Mesendoderm (in vitro differentiated cells): Measurements from ENCODE around the gene TPRG1L.

Source experiments
- DNase-seq: peaks from one replicate; pipeline ENCODE4 v3.0.0; 2013
- H2AK5ac ChIP-seq: 2 replicates; pipeline ENCODE4 v1.6.1; 2013; ENCODE audit warnings: low read length, inconsistent platforms
- H2BK120ac ChIP-seq: 2 replicates; pipeline ENCODE4 v1.6.1; 2013; ENCODE audit warnings: low read depth, mild to moderate bottlenecking, low read length, moderate library complexity, mixed read lengths
- H2BK15ac ChIP-seq: replicated peaks from 2 replicates; pipeline ENCODE4 v1.6.1; 2013; ENCODE audit warnings: low read depth, mild to moderate bottlenecking, moderate library complexity
- H2BK5ac ChIP-seq: 2 replicates; pipeline ENCODE4 v1.6.1; 2013; ENCODE audit warnings: low read length, inconsistent platforms
- H3K18ac ChIP-seq: 2 replicates; pipeline ENCODE4 v1.6.1; 2013; ENCODE audit warnings: mild to moderate bottlenecking, low read length, mixed read lengths
- H3K23ac ChIP-seq: one replicate; pipeline ENCODE4 v1.6.1; 2013; ENCODE audit warnings: low read length
- H3K27ac ChIP-seq: 2 replicates; pipeline ENCODE4 v1.5.1; 2013; ENCODE audit warnings: low read depth, mild to moderate bottlenecking, inconsistent platforms, low read length, moderate library complexity
- H3K27me3 ChIP-seq: 2 replicates; pipeline ENCODE4 v1.6.1; 2013; ENCODE audit warnings: low read length, control low read depth, mild to moderate bottlenecking, inconsistent platforms; ENCODE audit not compliant: insufficient read depth, poor library complexity
- H3K36me3 ChIP-seq: 2 replicates; pipeline ENCODE4 v1.6.1; 2013; ENCODE audit warnings: low read length, inconsistent platforms; ENCODE audit not compliant: control insufficient read depth, insufficient read depth
- H3K4ac ChIP-seq: one replicate; pipeline ENCODE4 v1.6.1; 2013; ENCODE audit warnings: low read depth, mild to moderate bottlenecking, low read length, moderate library complexity
- H3K4me1 ChIP-seq: 2 replicates; pipeline ENCODE4 v1.6.1; 2013; ENCODE audit warnings: low read depth, low read length, inconsistent platforms; ENCODE audit not compliant: control insufficient read depth
- H3K4me2 ChIP-seq: 2 replicates; pipeline ENCODE4 v1.6.1; 2013; ENCODE audit warnings: low read length
- H3K4me3 ChIP-seq: 2 replicates; pipeline ENCODE4 v1.5.1; 2013; ENCODE audit warnings: mild to moderate bottlenecking, low read length
- H3K56ac ChIP-seq: one replicate; pipeline ENCODE4 v1.6.1; 2013; ENCODE audit warnings: low read length
- H3K79me1 ChIP-seq: 2 replicates; pipeline ENCODE4 v1.6.1; 2013; ENCODE audit warnings: low read length, inconsistent platforms
- H3K79me2 ChIP-seq: 2 replicates; pipeline ENCODE4 v1.6.1; 2013; ENCODE audit warnings: mild to moderate bottlenecking, low read length; ENCODE audit not compliant: control insufficient read depth, insufficient read depth
- H3K9ac ChIP-seq: 2 replicates; pipeline ENCODE4 v1.6.1; 2013; ENCODE audit warnings: low read length, inconsistent platforms
- H4K5ac ChIP-seq: one replicate; pipeline ENCODE4 v1.6.1; 2013; ENCODE audit warnings: low read length
- H4K8ac ChIP-seq: one replicate; pipeline ENCODE4 v1.6.1; 2013; ENCODE audit warnings: low read depth, mild to moderate bottlenecking, control low read depth, low read length, moderate library complexity
- WGBS: extraction: QIAGEN DNeasy Blood & Tissue Kit; methylation state at CpG from one replicate; pipeline ENCODE4 v1.1.7; 2013; ENCODE audit warnings: low lambda C conversion rate, missing lambda C conversion rate; ENCODE audit not compliant: insufficient coverage; ENCODE audit errors: extremely low coverage; 5-methylcytosine and 5-hydroxymethylcytosine counted together

The TPRG1L gene

DNA sequence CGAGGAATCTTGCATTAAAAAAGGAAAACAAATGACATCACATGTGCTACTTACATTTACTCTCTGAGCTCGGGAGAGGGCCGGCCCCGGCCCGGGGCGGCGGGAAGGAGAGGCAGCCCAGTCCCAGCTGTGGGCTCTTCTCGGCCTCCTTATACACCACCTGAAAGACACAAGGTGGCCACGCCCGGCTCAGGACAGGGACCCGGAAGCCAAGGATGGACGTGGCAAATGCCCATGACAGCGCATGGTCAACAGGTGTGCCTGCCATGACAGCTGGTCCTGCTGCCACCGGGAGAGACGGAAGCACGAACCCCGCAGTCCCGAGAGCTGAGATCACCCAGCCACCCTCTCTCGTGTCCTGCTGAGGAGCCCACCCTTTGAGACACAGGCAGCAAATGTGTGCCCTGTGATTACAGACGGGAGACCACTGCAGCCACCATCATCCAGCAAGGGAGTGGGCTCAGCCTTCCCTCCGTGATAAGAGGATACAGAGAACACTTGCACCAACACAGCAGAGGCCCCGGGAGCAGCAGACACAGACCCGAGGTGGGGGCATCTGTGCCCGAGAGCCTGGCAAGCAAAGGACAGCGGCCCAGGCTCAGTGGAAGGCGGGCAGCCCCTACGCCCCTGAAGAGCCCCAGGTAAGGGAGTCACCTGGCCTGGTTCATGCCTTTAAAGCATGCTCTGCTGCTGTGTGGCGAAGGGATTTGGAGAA is 8.7 kb downstream of the TPRG1L start:
- no CpG with 5 or more reads among the region's 28 CpGs for WGBS
- H3K36me3 ChIP-seq: no peaks in the 10 kb centered on the region
- no peak for DNase-seq

DNA sequence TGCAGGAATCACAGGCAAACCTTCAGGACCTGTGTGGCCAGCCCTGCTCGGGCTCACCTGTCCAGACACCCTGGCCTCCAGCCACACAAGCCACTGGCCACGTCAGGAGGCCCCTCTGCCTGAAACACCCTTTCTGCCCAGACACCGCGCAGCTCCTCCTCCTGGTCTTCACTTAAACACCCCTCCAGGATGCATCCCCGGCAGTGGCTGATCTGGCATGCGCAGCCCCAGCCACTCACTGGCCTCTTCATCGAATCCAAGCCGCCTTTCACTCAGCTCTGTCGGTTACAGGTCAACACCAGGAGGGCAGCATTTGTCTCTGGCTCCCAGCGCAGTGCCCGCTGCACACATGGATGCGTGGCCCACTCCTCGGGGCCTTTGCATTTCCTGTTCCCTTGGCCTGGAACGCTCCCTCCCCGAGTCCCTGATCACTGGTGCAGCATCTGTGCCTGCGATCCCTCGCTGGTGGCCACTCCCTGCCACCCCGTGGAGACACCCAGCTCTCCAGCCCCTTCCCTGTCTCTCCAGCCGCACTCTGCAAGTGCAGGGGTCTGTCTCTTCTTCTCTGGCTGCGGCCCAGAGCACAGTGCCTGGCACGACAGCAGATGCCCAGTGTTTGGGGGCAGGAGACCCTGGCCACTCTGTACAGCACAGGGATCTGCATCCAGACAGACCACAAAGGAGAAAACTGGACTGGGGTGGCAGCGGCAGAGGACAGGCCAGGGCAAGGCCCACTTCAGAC is 9.4 kb downstream of the TPRG1L start:
- no peak overlapping the region for H2BK5ac ChIP-seq
- no peaks in the 10 kb centered on the region for H3K79me1 ChIP-seq
- H3K4ac ChIP-seq: no peak overlapping the region
- no peak overlapping the region for H4K5ac ChIP-seq
- no peak overlapping the region for H4K8ac ChIP-seq
- no peak overlapping the region for H2BK120ac ChIP-seq
- H3K56ac ChIP-seq: no peak overlapping the region
- no peak overlapping the region for H3K23ac ChIP-seq
- DNase-seq: no peak
- H2AK5ac ChIP-seq: no peak overlapping the region
- no peaks in the 10 kb centered on the region for H3K4me1 ChIP-seq
- no peak overlapping the region for H3K9ac ChIP-seq
- H3K4me2 ChIP-seq: no peak overlapping the region
- H3K4me3 ChIP-seq: no peak overlapping the region
- H3K36me3 ChIP-seq: no peaks in the 10 kb centered on the region
- WGBS: no CpG with 5 or more reads among the region's 22 CpGs
- H2BK15ac ChIP-seq: no peak overlapping the region
- no peaks in the 10 kb centered on the region for H3K79me2 ChIP-seq
- no peak overlapping the region for H3K27ac ChIP-seq
- no peaks in the 10 kb centered on the region for H3K27me3 ChIP-seq
- no peak overlapping the region for H3K18ac ChIP-seq

More for the DNA sequence above, 8.7 kb downstream of the TPRG1L start:
- H3K4ac ChIP-seq: no peak overlapping the region
- no peak overlapping the region for H3K4me2 ChIP-seq
- no peak overlapping the region for H3K9ac ChIP-seq
- H3K79me1 ChIP-seq: no peaks in the 10 kb centered on the region
- H4K8ac ChIP-seq: no peak overlapping the region
- H2AK5ac ChIP-seq: no peak overlapping the region
- no peak overlapping the region for H2BK5ac ChIP-seq
- H2BK15ac ChIP-seq: no peak overlapping the region
- H3K4me3 ChIP-seq: no peak overlapping the region
- H3K56ac ChIP-seq: no peak overlapping the region
- H3K27ac ChIP-seq: no peak overlapping the region
- no peak overlapping the region for H2BK120ac ChIP-seq
- H3K23ac ChIP-seq: no peak overlapping the region
- H4K5ac ChIP-seq: no peak overlapping the region
- H3K4me1 ChIP-seq: no peaks in the 10 kb centered on the region
- no peaks in the 10 kb centered on the region for H3K79me2 ChIP-seq
- H3K27me3 ChIP-seq: no peaks in the 10 kb centered on the region
- no peak overlapping the region for H3K18ac ChIP-seq

DNA sequence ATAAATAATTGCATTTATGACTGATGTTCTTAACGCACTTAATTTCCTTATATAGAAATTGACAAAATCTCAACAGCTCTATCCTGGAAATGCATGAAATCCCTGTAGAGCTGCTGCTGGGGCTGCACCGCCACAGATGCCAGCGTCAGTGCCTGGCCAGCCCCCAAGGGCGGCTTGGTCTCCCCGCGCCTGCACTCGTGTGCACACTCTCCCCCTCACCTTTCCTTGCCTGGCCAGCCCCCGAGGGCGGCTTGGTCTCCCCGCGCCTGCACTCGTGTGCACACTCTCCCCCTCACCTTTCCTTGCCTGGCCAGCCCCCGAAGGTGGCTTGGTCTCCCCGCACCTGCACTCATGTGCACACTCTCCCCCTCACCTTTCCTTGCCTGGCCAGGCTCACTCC is 11.3 kb downstream of the TPRG1L start:
- no peak for DNase-seq
- Histone ChIP-seq H3K27me3 (no peaks in the 10 kb centered on the region), H3K23ac (no peak overlapping the region), H2BK5ac (no peak overlapping the region), H3K27ac (no peak overlapping the region), H3K4me3 (no peak overlapping the region), H4K8ac (no peak overlapping the region), H3K4me2 (no peak overlapping the region), H3K79me1 (no peaks in the 10 kb centered on the region), H4K5ac (no peak overlapping the region), H3K4me1 (no peaks in the 10 kb centered on the region), H3K56ac (no peak overlapping the region), H3K79me2 (no peaks in the 10 kb centered on the region), H3K9ac (no peak overlapping the region), H3K18ac (no peak overlapping the region), H3K4ac (no peak overlapping the region), H2BK15ac (no peak overlapping the region), H2AK5ac (no peak overlapping the region), H2BK120ac (no peak overlapping the region), H3K36me3 (no peaks in the 10 kb centered on the region)
- no CpG with 5 or more reads among the region's 14 CpGs for WGBS

DNA sequence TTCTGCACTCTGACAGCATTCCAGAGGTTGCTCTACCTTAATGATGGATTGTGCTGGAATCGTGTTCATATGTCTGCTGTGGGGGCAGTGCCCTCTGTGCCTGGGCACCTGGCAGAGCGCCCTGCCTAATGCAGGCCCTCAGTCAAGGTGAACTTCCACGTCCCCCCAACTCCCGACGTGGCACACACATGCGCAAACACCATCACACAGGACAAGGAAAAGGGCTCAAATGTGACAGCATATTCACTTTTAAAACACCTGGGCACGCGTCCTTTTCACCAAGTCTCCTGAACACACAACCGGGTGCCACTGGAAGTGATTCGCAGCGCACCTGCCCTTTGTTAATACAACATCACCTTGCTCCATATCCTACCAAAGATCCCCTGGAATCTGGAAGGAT is 11.7 kb downstream of the TPRG1L start:
- Histone ChIP-seq H3K4me1 (no peaks in the 10 kb centered on the region), H3K18ac (no peak overlapping the region), H2BK5ac (no peak overlapping the region), H3K23ac (no peak overlapping the region), H3K36me3 (no peaks in the 10 kb centered on the region), H4K5ac (no peak overlapping the region), H3K79me1 (peaks cover 2% of the 10 kb centered on the region), H3K9ac (no peak overlapping the region), H3K4ac (no peak overlapping the region), H3K4me3 (no peak overlapping the region), H3K27me3 (no peaks in the 10 kb centered on the region), H3K79me2 (no peaks in the 10 kb centered on the region), H3K4me2 (no peak overlapping the region), H4K8ac (no peak overlapping the region), H2BK15ac (no peak overlapping the region), H3K56ac (no peak overlapping the region), H2BK120ac (no peak overlapping the region), H2AK5ac (no peak overlapping the region), H3K27ac (no peak overlapping the region)
- no peak for DNase-seq
- no CpG with 5 or more reads among the region's 11 CpGs for WGBS

DNA sequence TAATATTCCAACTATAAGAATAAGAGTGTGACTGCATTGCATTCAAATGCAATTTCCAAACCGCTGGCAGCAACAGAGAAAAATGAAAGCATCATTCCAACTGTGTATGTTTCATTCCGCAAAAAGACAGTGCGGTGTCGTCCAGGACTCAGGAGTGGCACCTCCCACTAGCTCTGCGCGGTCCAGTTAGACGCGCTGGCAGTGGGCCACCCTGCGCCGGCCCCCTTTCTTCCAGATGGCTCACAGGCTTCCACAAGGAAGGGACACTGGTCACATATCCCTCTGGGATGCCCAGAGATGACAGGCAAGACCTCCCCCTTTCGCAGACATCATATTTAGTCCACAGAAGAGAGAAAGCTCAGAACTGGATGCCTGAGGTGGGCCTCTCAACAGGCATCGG is 13.2 kb downstream of the TPRG1L start:
- Histone ChIP-seq H3K56ac (no peak overlapping the region), H2BK15ac (no peak overlapping the region), H2BK5ac (no peak overlapping the region), H3K27ac (no peak overlapping the region), H3K4me2 (no peak overlapping the region), H3K27me3 (no peaks in the 10 kb centered on the region), H3K4ac (no peak overlapping the region), H4K5ac (no peak overlapping the region), H3K9ac (no peak overlapping the region), H3K4me1 (no peaks in the 10 kb centered on the region), H2AK5ac (no peak overlapping the region), H3K18ac (no peak overlapping the region), H4K8ac (no peak overlapping the region), H3K36me3 (no peaks in the 10 kb centered on the region), H3K79me2 (no peaks in the 10 kb centered on the region), H3K4me3 (no peak overlapping the region), H2BK120ac (no peak overlapping the region), H3K23ac (no peak overlapping the region), H3K79me1 (peaks cover 2% of the 10 kb centered on the region)
- no peak for DNase-seq
- WGBS: no CpG with 5 or more reads among the region's 12 CpGs
